AG10803 (cell line): ENCODE data around the gene CIAO1.

Experiments
- DNase-seq: peaks from one replicate; pipeline ENCODE4 v3.0.0; 2010; ENCODE audit warnings: low read depth
- H3K4me3 ChIP-seq: 2 replicates; pipeline ENCODE4 v1.5.1; 2011; ENCODE audit warnings: mild to moderate bottlenecking, low read length, control low read depth
- CTCF ChIP-seq: conservative IDR thresholded peaks from 2 replicates; pipeline ENCODE4 v1.5.1; 2011; ENCODE audit warnings: mild to moderate bottlenecking, low read length, control low read depth, inconsistent platforms

CIAO1 gene

DNA sequence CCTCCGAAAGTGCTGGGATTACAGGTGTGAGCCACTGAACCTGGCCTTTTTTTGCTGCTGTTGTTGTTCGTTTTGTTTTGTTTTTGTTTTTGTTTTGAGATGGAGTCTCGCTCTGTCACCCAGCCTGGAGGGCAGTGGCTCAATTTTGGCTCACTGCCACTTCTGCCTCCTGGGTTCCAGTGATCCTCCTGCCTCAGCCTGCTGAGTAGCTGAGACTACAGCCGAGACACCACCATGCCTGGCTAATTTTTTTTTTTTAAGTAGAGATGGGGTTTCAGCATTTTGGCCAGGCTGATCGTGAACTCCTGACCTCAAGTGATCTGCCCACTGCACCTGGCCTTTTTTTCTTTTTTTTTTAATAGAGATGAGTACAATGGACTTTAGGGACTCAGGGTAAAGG is 22.2 kb upstream of the CIAO1 start:
- DNase-seq: no peak
- TF ChIP-seq CTCF: no peak

GRCh38 chr2:96245609-96246390 is 20.2 kb upstream of the CIAO1 start:
- TF ChIP-seq CTCF: no peak
- DNase-seq: no peak
- no peak overlapping the region for H3K4me3 ChIP-seq

More for the DNA sequence above, 22.2 kb upstream of the CIAO1 start:
- no peak overlapping the region for H3K4me3 ChIP-seq

- H3K4me3 ChIP-seq: no peak overlapping the region
- TF ChIP-seq CTCF: no peak
- DNase-seq: no peak
Observed at GRCh38 chr2:96247009-96247408, 19.0 kb upstream of the CIAO1 start.

DNA sequence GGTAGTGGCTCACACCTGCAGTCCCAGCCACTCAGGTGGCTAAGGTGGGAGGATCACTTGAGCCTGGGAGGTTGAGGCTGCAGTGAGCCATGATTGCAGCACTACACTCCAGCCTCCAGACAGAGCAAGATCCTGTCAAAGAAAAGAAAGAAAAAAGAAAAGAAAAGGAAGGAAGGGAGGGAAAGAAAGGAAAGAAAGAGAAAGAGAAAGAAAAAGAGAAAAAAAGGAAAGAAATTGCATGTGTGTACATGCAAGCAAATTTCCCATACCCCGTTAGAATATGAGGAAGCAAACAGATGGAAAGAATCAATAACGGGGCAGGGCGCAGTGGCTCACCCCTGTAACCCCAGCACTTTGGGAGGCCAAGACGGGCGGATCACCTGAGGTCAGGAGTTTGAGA is 18.1 kb upstream of the CIAO1 start:
- H3K4me3 ChIP-seq: no peak overlapping the region
- TF ChIP-seq CTCF: no peak
- no peak for DNase-seq

GRCh38 chr2:96248624-96249023 is 17.4 kb upstream of the CIAO1 start:
- no peak overlapping the region for H3K4me3 ChIP-seq
- TF ChIP-seq CTCF: no peak
- DNase-seq: no peak

GRCh38 chr2:96249654-96250053 is 16.4 kb upstream of the CIAO1 start:
- no peak overlapping the region for H3K4me3 ChIP-seq
- DNase-seq: peak; percentile 92
- TF ChIP-seq CTCF: no peak

DNA sequence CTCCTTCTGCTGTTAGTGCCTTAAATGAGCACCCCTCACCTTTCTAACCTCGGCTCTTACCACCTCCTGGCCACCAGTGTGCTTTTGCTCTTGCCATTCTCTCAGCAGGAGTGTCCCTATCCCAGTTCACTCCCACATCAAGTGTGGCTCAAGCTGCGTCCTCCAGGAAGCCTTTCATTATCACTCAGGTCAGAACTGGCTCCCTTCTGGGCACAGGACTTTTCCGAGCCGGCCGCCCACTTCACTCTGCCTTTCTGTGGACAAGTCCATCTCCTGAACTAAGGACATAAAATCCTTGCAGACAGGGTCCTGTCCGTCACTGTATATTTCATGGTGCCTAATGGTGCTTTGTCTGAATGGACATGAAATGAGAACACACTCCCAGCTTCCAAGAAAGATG is 15.8 kb upstream of the CIAO1 start:
- no peak for DNase-seq
- TF ChIP-seq CTCF: no peak
- H3K4me3 ChIP-seq: no peak overlapping the region
